ENCODE measurements around the gene NOL8.

The NOL8 gene

GRCh38 chr9:92310562-92310961, 14.6 kb downstream of the NOL8 start:
- DNase-seq, result no peak

GRCh38 chr9:92308893-92309292, 16.3 kb downstream of the NOL8 start:
- no peak for DNase-seq

GRCh38 chr9:92300936-92301335, 24.2 kb downstream of the NOL8 start:
- no peak for DNase-seq

- DNase-seq, result no peak
Measured at GRCh38 chr9:92299116-92299515, 26.0 kb downstream of the NOL8 start.

- no peak for DNase-seq
Measured at GRCh38 chr9:92298036-92298435, 27.1 kb downstream of the NOL8 start.

- DNase-seq, result peak in 1 of 2 donors; percentile 31
Measured at GRCh38 chr9:92297611-92298010, 27.5 kb downstream of the NOL8 start.

GRCh38 chr9:92295827-92296258, 29.3 kb downstream of the NOL8 start:
- DNase-seq, result no peak

GRCh38 chr9:92295240-92295790, 29.8 kb downstream of the NOL8 start:
- DNase-seq, result no peak

- no peak for DNase-seq
Measured at GRCh38 chr9:92294297-92294676, 30.9 kb downstream of the NOL8 start.

GRCh38 chr9:92293452-92294296, 31.5 kb downstream of the NOL8 start, which contains the start of gene IARS1:
Gene IARS1, minus strand, starts transcription at chr9:92293697. Its CDS starts 4,278 bp downstream, at chr9:92289419.
- DNase-seq, result peak; percentile 99 to 100

- DNase-seq, result no peak
Measured at GRCh38 chr9:92293075-92293354, 32.1 kb downstream of the NOL8 start.

- DNase-seq, result no peak
Measured at GRCh38 chr9:92292338-92293074, 32.6 kb downstream of the NOL8 start.

GRCh38 chr9:92291577-92291976, 33.6 kb downstream of the NOL8 start:
- no peak for DNase-seq

- DNase-seq, result no peak
Measured at GRCh38 chr9:92290785-92291429, 34.2 kb downstream of the NOL8 start.

- no peak for DNase-seq
Measured at GRCh38 chr9:92289708-92290390, 35.3 kb downstream of the NOL8 start.

- no peak for DNase-seq
Measured at GRCh38 chr9:92279302-92279701, 45.8 kb downstream of the NOL8 start.

- no peak for DNase-seq
Measured at GRCh38 chr9:92278110-92278509, 47.0 kb downstream of the NOL8 start.

- no peak for DNase-seq
Measured at GRCh38 chr9:92276331-92277032, 48.7 kb downstream of the NOL8 start.

- no peak for DNase-seq
Measured at GRCh38 chr9:92275541-92275940, 49.6 kb downstream of the NOL8 start.

- DNase-seq, result no peak
Measured at GRCh38 chr9:92270511-92270910, 54.6 kb downstream of the NOL8 start.

GRCh38 chr9:92266486-92266885, 58.7 kb downstream of the NOL8 start:
- DNase-seq, result no peak

- no peak for DNase-seq
Measured at GRCh38 chr9:92265154-92265553, 60.0 kb downstream of the NOL8 start.
